GM23338 (cell line): Measurements from ENCODE around the gene COPE. TPM values are rescaled to one million over a fixed set of nuclear protein-coding genes. Genes with fewer than 3 reads are reported as not detected.

ENCODE experiments used
- ATAC-seq: fragments of 200-7000 bp; cut with Tn5 transposase; 3 replicates; pipeline ENCODE4 v1.9.1; 2020
- DNase-seq: peaks from one replicate; pipeline ENCODE4 v3.0.0-alpha.2; 2015; ENCODE audit warnings: low spot score
- H2AFZ ChIP-seq: fragments of 200-600 bp; sonication (generic); 2 replicates; pipeline ENCODE4 v1.8.0; 2016; ENCODE audit warnings: antibody characterized with exemption, mild to moderate bottlenecking, moderate library complexity
- H3F3A ChIP-seq: fragments of 200-600 bp; sonication (generic); replicated peaks from 2 replicates; pipeline ENCODE4 v1.8.0; 2017; ENCODE audit warnings: antibody characterized with exemption, mixed run types, low read depth
- H3K27ac ChIP-seq: fragments of 200-600 bp; sonication (generic); 2 replicates; pipeline ENCODE4 v1.6.1; 2016; ENCODE audit warnings: low read depth
- H3K27me3 ChIP-seq: fragments of 200-600 bp; sonication (generic); 2 replicates; pipeline ENCODE4 v1.8.0; 2016; ENCODE audit warnings: mild to moderate bottlenecking, mixed run types, moderate library complexity; ENCODE audit not compliant: insufficient read depth
- H3K36me3 ChIP-seq: fragments of 200-600 bp; sonication (generic); 2 replicates; pipeline ENCODE4 v1.8.0; 2016; ENCODE audit warnings: mild to moderate bottlenecking; ENCODE audit not compliant: insufficient read depth
- H3K4me1 ChIP-seq: fragments of 200-600 bp; sonication (generic); 2 replicates; pipeline ENCODE4 v1.8.0; 2016; ENCODE audit warnings: mild to moderate bottlenecking, moderate library complexity; ENCODE audit not compliant: insufficient read depth
- H3K4me2 ChIP-seq: fragments of 200-600 bp; sonication (generic); 2 replicates; pipeline ENCODE4 v1.7.1; 2017; ENCODE audit warnings: mixed run types
- H3K4me3 ChIP-seq: fragments of 200-600 bp; sonication (generic); 2 replicates; pipeline ENCODE4 v1.6.1; 2016; ENCODE audit warnings: mixed run types
- H3K79me2 ChIP-seq: fragments of 200-600 bp; sonication (generic); replicated peaks from 2 replicates; pipeline ENCODE4 v1.8.0; 2017; ENCODE audit warnings: mild to moderate bottlenecking; ENCODE audit not compliant: insufficient read depth
- H3K9me2 ChIP-seq: fragments of 200-600 bp; sonication (generic); 2 replicates; pipeline ENCODE4 v1.8.0; 2017; ENCODE audit not compliant: insufficient read depth
- H4K20me1 ChIP-seq: fragments of 200-600 bp; sonication (generic); replicated peaks from 2 replicates; pipeline ENCODE4 v1.8.0; 2017; ENCODE audit warnings: mild to moderate bottlenecking; ENCODE audit not compliant: insufficient read depth
- H3K27ac Mint-ChIP-seq: 2 replicates; pipeline ENCODE4 v1.8.0; 2020; ENCODE audit warnings: inconsistent platforms, mild to moderate bottlenecking, moderate library complexity, mixed read lengths
- H3K27me3 Mint-ChIP-seq: 3 replicates; pipeline ENCODE4 v1.8.0; 2022; ENCODE audit warnings: low read depth, mild to moderate bottlenecking, moderate library complexity, mixed read lengths, inconsistent platforms; ENCODE audit not compliant: insufficient read depth, poor library complexity
- H3K36me3 Mint-ChIP-seq: 3 replicates; pipeline ENCODE4 v1.8.0; 2021; ENCODE audit warnings: low read depth, mild to moderate bottlenecking, inconsistent platforms, moderate library complexity, mixed read lengths
- H3K4me1 Mint-ChIP-seq: 3 replicates; pipeline ENCODE4 v1.8.0; 2020; ENCODE audit warnings: mild to moderate bottlenecking, inconsistent platforms, mixed read lengths
- H3K4me3 Mint-ChIP-seq: 3 replicates; pipeline ENCODE4 v1.8.0; 2021; ENCODE audit warnings: moderate library complexity, mild to moderate bottlenecking, inconsistent platforms, mixed read lengths
- H3K9me3 Mint-ChIP-seq: 3 replicates; pipeline ENCODE4 v1.8.0; 2020; ENCODE audit warnings: moderate library complexity, mild to moderate bottlenecking, inconsistent platforms, mixed read lengths
- CREB1 ChIP-seq: fragments of 250-450 bp; sonication (Bioruptor Pico); IDR thresholded peaks from 2 replicates; pipeline ENCODE4 v1.5.0; 2020; ENCODE audit warnings: low read depth, mild to moderate bottlenecking, moderate library complexity
- CTCF ChIP-seq, 2 experiments: fragments of 200-600 bp in 1 of 2; sonication (generic) in 1 of 2; conservative IDR thresholded peaks; 2 replicates each; pipeline versions ENCODE4 v1.5.1 to v1.6.1; 2016 to 2017; ENCODE audit warnings: antibody characterized with exemption in 2 of 2, low read depth in 2 of 2, mild to moderate bottlenecking in 2 of 2, moderate library complexity in 1 of 2
- EZH2 ChIP-seq: fragments of 200-600 bp; sonication (generic); IDR thresholded peaks from one replicate; pipeline ENCODE4 v1.8.0; 2017; ENCODE audit warnings: antibody characterized with exemption, mild to moderate bottlenecking, low read depth; ENCODE audit not compliant: unreplicated experiment
- EZH2phosphoT487 ChIP-seq: fragments of 200-600 bp; sonication (generic); IDR thresholded peaks from one replicate; pipeline ENCODE4 v1.8.1; 2018; ENCODE audit warnings: antibody characterized with exemption; ENCODE audit not compliant: unreplicated experiment
- JUNB ChIP-seq: IDR thresholded peaks from one replicate; pipeline ENCODE4 v1.6.1; 2016; ENCODE audit warnings: antibody characterized with exemption; ENCODE audit not compliant: unreplicated experiment
- NANOG ChIP-seq: IDR thresholded peaks from 2 replicates; pipeline ENCODE4 v1.6.1; 2016; ENCODE audit warnings: antibody characterized with exemption, borderline replicate concordance
- POLR2AphosphoS5 ChIP-seq: IDR thresholded peaks from 2 replicates; pipeline ENCODE4 v1.6.1; 2016; ENCODE audit warnings: antibody characterized with exemption, low read depth
- REST ChIP-seq: IDR thresholded peaks from one replicate; pipeline ENCODE4 v1.6.1; 2018; ENCODE audit warnings: antibody characterized with exemption; ENCODE audit not compliant: unreplicated experiment
- STAT1 ChIP-seq: IDR thresholded peaks from one replicate; pipeline ENCODE4 v1.6.1; 2016; ENCODE audit warnings: antibody characterized with exemption; ENCODE audit not compliant: unreplicated experiment
- ZNF114 ChIP-seq: fragments of 250-450 bp; sonication (Bioruptor Pico); IDR thresholded peaks from 2 replicates; pipeline ENCODE4 v1.5.0; 2020; ENCODE audit warnings: mild to moderate bottlenecking, moderate library complexity
- ZNF331 ChIP-seq: fragments of 250-450 bp; sonication (Bioruptor Pico); IDR thresholded peaks from 2 replicates; pipeline ENCODE4 v1.5.0; 2020; ENCODE audit warnings: low read depth, mild to moderate bottlenecking, moderate library complexity
- polyA plus RNA-seq: library from polyadenylated mRNA; unstranded; fragments of >200 nt; fragmentation: Nextera tagmentation; extraction: Ambion mirVana; gene quantifications from 2 replicates; pipeline ENCODE4 v1.2.1, GENCODE V29; 2016
- total RNA-seq: library from RNA; depleted of rRNA; stranded (reverse); fragments of >200 nt; shearing (Covaris generic); gene quantifications from 2 replicates; pipeline ENCODE4 v1.2.3, GENCODE V29; 2014
- TF ChIP-seq, protein P1 (sequence below): IDR thresholded peaks from 2 replicates; pipeline ENCODE4 v1.6.1; 2016; ENCODE audit warnings: antibody characterized with exemption

Gene COPE
- total and polyA plus RNA-seq, 2 experiments from 2014 or later, result 263 TPM

- TF ChIP-seq JUNB, result no peak
- TF ChIP-seq, protein P1, sequence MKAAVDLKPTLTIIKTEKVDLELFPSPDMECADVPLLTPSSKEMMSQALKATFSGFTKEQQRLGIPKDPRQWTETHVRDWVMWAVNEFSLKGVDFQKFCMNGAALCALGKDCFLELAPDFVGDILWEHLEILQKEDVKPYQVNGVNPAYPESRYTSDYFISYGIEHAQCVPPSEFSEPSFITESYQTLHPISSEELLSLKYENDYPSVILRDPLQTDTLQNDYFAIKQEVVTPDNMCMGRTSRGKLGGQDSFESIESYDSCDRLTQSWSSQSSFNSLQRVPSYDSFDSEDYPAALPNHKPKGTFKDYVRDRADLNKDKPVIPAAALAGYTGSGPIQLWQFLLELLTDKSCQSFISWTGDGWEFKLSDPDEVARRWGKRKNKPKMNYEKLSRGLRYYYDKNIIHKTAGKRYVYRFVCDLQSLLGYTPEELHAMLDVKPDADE, result no peak
- no peak for TF ChIP-seq POLR2AphosphoS5
- no peak for TF ChIP-seq CTCF (conservative IDR thresholded peaks at IDR 0.05; ENCODE audit: low read depth in 2 of 2)
- TF ChIP-seq EZH2phosphoT487, result no peak
Observed at GRCh38 chr19:18881491-18881890, 37.7 kb downstream of the COPE start (continued).

GRCh38 chr19:18879579-18880373 lies 39.4 kb downstream of the COPE start:
- DNase-seq, result peak; percentile 90
- Histone ChIP-seq H3K27me3 (no peaks in the 10 kb centered on the region), H3K4me3 (no peak overlapping the region), H3K9me2 (no peaks in the 10 kb centered on the region), H3K36me3 (no peaks in the 10 kb centered on the region), H3K4me1 (no peaks in the 10 kb centered on the region), H3K27ac (no peak overlapping the region), H2AFZ (no peak overlapping the region), H3K79me2 (no peaks in the 10 kb centered on the region), H3F3A (no peaks in the 10 kb centered on the region; the same call in 1 of the 2 replicates), H4K20me1 (0 out of 2 replicates have a peak, but pooled peaks cover 3% of the 10 kb centered on the region), H3K4me2 (no peak overlapping the region)
- Mint-ChIP-seq H3K4me3 (no peak overlapping the region), H3K4me1 (no peaks in the 10 kb centered on the region), H3K27me3 (peaks cover 11% of the 10 kb centered on the region), H3K36me3 (peaks cover 65% of the 10 kb centered on the region), H3K27ac (no peak overlapping the region), H3K9me3 (peaks cover 4% of the 10 kb centered on the region; the same call in 2 of the 3 replicates)
- ATAC-seq, result peak; percentile 85
- TF ChIP-seq ZNF331 (CRISPR knock-in tag) (no peak), JUNB (no peak), EZH2phosphoT487 (no peak), CREB1 (CRISPR knock-in tag) (no peak), CTCF (conservative IDR thresholded peaks at IDR 0.05; ENCODE audit: low read depth in 2 of 2) (no peak), EZH2 (no peak), NANOG (no peak), POLR2AphosphoS5 (no peak), REST (no peak), STAT1 (no peak), ZNF114 (CRISPR knock-in tag) (no peak)
- TF ChIP-seq, protein P1, result no peak
